Measurements from ENCODE around the gene IRX1.

IRX1 gene

GRCh38 chr5:3595006-3595961 lies at the start of gene IRX1:
TSS of gene IRX1 (plus strand) at chr5:3595832. CDS start at chr5:3596106, 274 bp downstream.
- no peak for DNase-seq

- no peak for DNase-seq
These were observed 49.6 kb upstream of the IRX1 start for GRCh38 chr5:3546028-3546427.

- no peak for DNase-seq
These were observed 31.5 kb upstream of the IRX1 start for GRCh38 chr5:3564116-3564515.

- DNase-seq, result no peak
These were observed 30.7 kb upstream of the IRX1 start for GRCh38 chr5:3564827-3565518.

- no peak for DNase-seq
These were observed 10.7 kb upstream of the IRX1 start for GRCh38 chr5:3584724-3585531.

GRCh38 chr5:3590161-3590966 lies 5.3 kb upstream of the IRX1 start:
- DNase-seq, result no peak

GRCh38 chr5:3590967-3591900 lies 4.4 kb upstream of the IRX1 start:
- no peak for DNase-seq

GRCh38 chr5:3592298-3592697 lies 3.3 kb upstream of the IRX1 start:
- DNase-seq, result no peak

GRCh38 chr5:3593771-3594509 lies 1.7 kb upstream of the IRX1 start:
- DNase-seq, result no peak

GRCh38 chr5:3594510-3595005 lies 1.1 kb upstream of the IRX1 start:
- DNase-seq, result no peak

GRCh38 chr5:3596261-3596825 lies 711 bp downstream of the IRX1 start:
- DNase-seq, result no peak

- no peak for DNase-seq
These were observed 1.2 kb downstream of the IRX1 start for GRCh38 chr5:3596857-3597166.

GRCh38 chr5:3597167-3598007 lies 1.8 kb downstream of the IRX1 start:
- no peak for DNase-seq

GRCh38 chr5:3598207-3598606 lies 2.6 kb downstream of the IRX1 start:
- DNase-seq, result no peak

- DNase-seq, result no peak
These were observed 3.2 kb downstream of the IRX1 start for GRCh38 chr5:3598769-3599211.

- no peak for DNase-seq
These were observed 3.8 kb downstream of the IRX1 start for GRCh38 chr5:3599226-3600105.

- DNase-seq, result no peak
These were observed 4.8 kb downstream of the IRX1 start for GRCh38 chr5:3600106-3601060.

Measured in activated CD4-positive, alpha-beta T cell treated with anti-CD3 and anti-CD28 coated beads, Interleukin-2, Interleukin-6, amounts not matched to agents 100 ng/mL and 50 ng/mL, durations not matched to agents 16 hours and 8 hours (primary cell).